PFSK-1 (cell line): ENCODE measurements around the gene ADNP2.

Experiments
- FOXP2 ChIP-seq: optimal IDR thresholded peaks from 2 replicates; pipeline ENCODE3; 2011; ENCODE audit warnings: borderline replicate concordance, control low read depth, inconsistent platforms; ENCODE audit not compliant: insufficient read depth; ENCODE audit errors: extremely low read length, extremely low read depth
- POLR2AphosphoS5 ChIP-seq: IDR thresholded peaks from 2 replicates; pipeline ENCODE4 v1.6.1; 2012; ENCODE audit warnings: low read depth, mild to moderate bottlenecking, control low read depth, low read length, moderate library complexity
- REST ChIP-seq, 2 experiments: IDR thresholded peaks; 2 replicates each; pipeline versions ENCODE4 v1.6.1 to v1.8.0; 2011 to 2012; ENCODE audit warnings: low read depth in 2 of 2, low read length in 2 of 2, control low read depth in 1 of 2, inconsistent platforms in 1 of 2, mild to moderate bottlenecking in 1 of 2, moderate library complexity in 1 of 2; ENCODE audit not compliant: insufficient read depth in 1 of 2
- SIN3A ChIP-seq: IDR thresholded peaks from 2 replicates; pipeline ENCODE4 v1.6.1; 2012; ENCODE audit warnings: mild to moderate bottlenecking, low read length, moderate library complexity, borderline replicate concordance; ENCODE audit not compliant: insufficient read depth
- TAF1 ChIP-seq: IDR thresholded peaks from 2 replicates; pipeline ENCODE4 v1.6.1; 2012; ENCODE audit warnings: low read length, control low read depth, borderline replicate concordance; ENCODE audit not compliant: insufficient read depth

ADNP2 gene

GRCh38 chr18:80115035-80115434, 6.0 kb downstream of the ADNP2 start:
- TF ChIP-seq SIN3A (no peak), POLR2AphosphoS5 (no peak), FOXP2 (no peak), TAF1 (no peak), REST (IDR thresholded peaks at IDR 0.05; ENCODE audit: insufficient read depth in 1 of 2, low read depth in 2 of 2, low read length in 2 of 2) (no peak)

GRCh38 chr18:80119111-80119510, 10.0 kb downstream of the ADNP2 start:
- TF ChIP-seq REST (IDR thresholded peaks at IDR 0.05; ENCODE audit: insufficient read depth in 1 of 2, low read depth in 2 of 2, low read length in 2 of 2) = no peak
- TF ChIP-seq FOXP2 = no peak
- TF ChIP-seq SIN3A = no peak

GRCh38 chr18:80120932-80121331, 11.9 kb downstream of the ADNP2 start:
- TF ChIP-seq TAF1 = no peak

- TF ChIP-seq REST (IDR thresholded peaks at IDR 0.05; ENCODE audit: insufficient read depth in 1 of 2, low read depth in 2 of 2, low read length in 2 of 2) (no peak), FOXP2 (no peak)
These were observed 15.1 kb downstream of the ADNP2 start for GRCh38 chr18:80124131-80124530.

- TF ChIP-seq SIN3A (no peak), POLR2AphosphoS5 (no peak), REST (IDR thresholded peaks at IDR 0.05; ENCODE audit: insufficient read depth in 1 of 2, low read depth in 2 of 2, low read length in 2 of 2) (no peak), TAF1 (no peak), FOXP2 (no peak)
These were observed 17.7 kb downstream of the ADNP2 start for GRCh38 chr18:80126797-80127196.

GRCh38 chr18:80127635-80128034, 18.6 kb downstream of the ADNP2 start:
- no peak for TF ChIP-seq FOXP2
- no peak for TF ChIP-seq REST (IDR thresholded peaks at IDR 0.05; ENCODE audit: insufficient read depth in 1 of 2, low read depth in 2 of 2, low read length in 2 of 2)
- TF ChIP-seq TAF1 = no peak
- TF ChIP-seq SIN3A = no peak
- TF ChIP-seq POLR2AphosphoS5 = no peak
